ENCODE measurements around the gene OR10H2.

OR10H2 gene

GRCh38 chr19:15696654-15697194, 31.1 kb upstream of the OR10H2 start:
- Mint-ChIP-seq H3K4me3 (no peak overlapping the region), H3K9me3 (peaks cover 75% of the 10 kb centered on the region), H3K36me3 (ENCODE audit: low read depth) (no peaks in the 10 kb centered on the region), H3K27ac (no peak overlapping the region), H3K27me3 (ENCODE audit: low read depth, poor library complexity) (no peaks in the 10 kb centered on the region), H3K4me1 (no peaks in the 10 kb centered on the region)
- TF ChIP-seq CTCF (IDR thresholded peaks at IDR 0.05) = no peak
- DNase-seq = no peak

- H3K27ac Mint-ChIP-seq = no peak overlapping the region
- TF ChIP-seq CTCF (IDR thresholded peaks at IDR 0.05) = no peak
Measured at GRCh38 chr19:15701757-15702533, 25.9 kb upstream of the OR10H2 start.

DNA sequence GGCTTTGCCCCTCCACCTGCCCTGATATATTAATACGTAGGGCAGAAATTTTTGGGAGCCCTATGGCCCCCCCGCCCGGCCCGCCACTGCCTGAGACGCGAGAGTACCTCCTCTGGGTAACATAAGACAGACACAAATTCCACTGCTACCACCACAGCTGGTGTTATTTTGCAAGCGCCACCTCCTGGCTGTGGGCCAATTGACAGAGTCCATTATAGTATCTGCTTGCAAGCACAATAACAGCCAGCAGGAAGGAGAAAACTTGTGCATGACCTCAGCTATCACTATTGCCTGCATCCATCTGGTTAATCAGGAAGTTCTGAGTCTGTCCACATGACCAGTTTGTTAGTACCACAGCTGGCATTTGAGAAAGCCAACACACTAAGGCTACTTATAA, 25.3 kb upstream of the OR10H2 start:
- Mint-ChIP-seq H3K9me3 (peaks cover 75% of the 10 kb centered on the region), H3K4me3 (no peak overlapping the region), H3K27ac (no peak overlapping the region), H3K36me3 (ENCODE audit: low read depth) (no peaks in the 10 kb centered on the region), H3K27me3 (ENCODE audit: low read depth, poor library complexity) (no peaks in the 10 kb centered on the region), H3K4me1 (no peaks in the 10 kb centered on the region)
- TF ChIP-seq CTCF (IDR thresholded peaks at IDR 0.05) = no peak
- no peak for DNase-seq

More at GRCh38 chr19:15701757-15702533, 25.9 kb upstream of the OR10H2 start:
- Mint-ChIP-seq H3K36me3 (ENCODE audit: low read depth) (no peaks in the 10 kb centered on the region), H3K9me3 (peaks cover 77% of the 10 kb centered on the region), H3K4me3 (no peak overlapping the region), H3K27me3 (ENCODE audit: low read depth, poor library complexity) (no peaks in the 10 kb centered on the region), H3K4me1 (no peaks in the 10 kb centered on the region)
- DNase-seq = no peak

GRCh38 chr19:15714638-15715037, 13.2 kb upstream of the OR10H2 start:
- no peak for DNase-seq
- H3K4me3 Mint-ChIP-seq = no peak overlapping the region
- TF ChIP-seq CTCF (IDR thresholded peaks at IDR 0.05) = no peak
- peaks cover 85% of the 10 kb centered on the region for H3K9me3 Mint-ChIP-seq
- no peaks in the 10 kb centered on the region for H3K4me1 Mint-ChIP-seq
- H3K27ac Mint-ChIP-seq = no peak overlapping the region
- H3K27me3 Mint-ChIP-seq (ENCODE audit: low read depth, poor library complexity) = peaks cover 3% of the 10 kb centered on the region
- H3K36me3 Mint-ChIP-seq (ENCODE audit: low read depth) = no peaks in the 10 kb centered on the region

GRCh38 chr19:15715642-15716041, 12.2 kb upstream of the OR10H2 start:
- no peak for TF ChIP-seq CTCF (IDR thresholded peaks at IDR 0.05)
- Mint-ChIP-seq H3K4me3 (no peak overlapping the region), H3K4me1 (no peaks in the 10 kb centered on the region), H3K27ac (no peak overlapping the region), H3K36me3 (ENCODE audit: low read depth) (no peaks in the 10 kb centered on the region), H3K27me3 (ENCODE audit: low read depth, poor library complexity) (peaks cover 3% of the 10 kb centered on the region), H3K9me3 (peaks cover 85% of the 10 kb centered on the region)
- DNase-seq = no peak

DNA sequence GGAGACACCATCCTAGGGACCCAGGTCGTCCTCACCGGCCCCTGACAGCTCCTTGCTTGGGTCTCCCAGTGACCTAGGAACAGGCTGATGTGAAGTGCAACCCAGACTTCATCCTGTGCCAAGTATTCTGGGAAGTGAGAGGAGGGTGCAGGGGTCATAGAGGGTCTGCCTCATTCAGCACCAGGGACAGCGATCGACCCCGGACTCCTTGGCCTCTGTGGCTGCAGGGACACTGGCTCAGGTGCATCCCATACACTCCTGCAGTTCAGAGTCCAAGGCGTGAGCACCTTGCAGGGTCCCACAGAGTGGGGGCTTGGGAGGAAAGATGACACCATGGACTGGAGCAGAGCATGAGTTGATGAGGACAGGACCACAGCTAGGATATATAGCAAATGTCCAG, 10.0 kb upstream of the OR10H2 start:
- TF ChIP-seq CTCF (IDR thresholded peaks at IDR 0.05) = no peak
- Mint-ChIP-seq H3K4me3 (no peak overlapping the region), H3K36me3 (ENCODE audit: low read depth) (no peaks in the 10 kb centered on the region), H3K9me3 (peaks cover 85% of the 10 kb centered on the region), H3K27me3 (ENCODE audit: low read depth, poor library complexity) (peaks cover 3% of the 10 kb centered on the region), H3K4me1 (no peaks in the 10 kb centered on the region), H3K27ac (no peak overlapping the region)
- DNase-seq = peak; percentile 19
